Measurements from ENCODE around the gene TACR1. TPM values are rescaled to one million over a fixed set of nuclear protein-coding genes. Genes with fewer than 3 reads are reported as not detected.

The TACR1 gene, protein sequence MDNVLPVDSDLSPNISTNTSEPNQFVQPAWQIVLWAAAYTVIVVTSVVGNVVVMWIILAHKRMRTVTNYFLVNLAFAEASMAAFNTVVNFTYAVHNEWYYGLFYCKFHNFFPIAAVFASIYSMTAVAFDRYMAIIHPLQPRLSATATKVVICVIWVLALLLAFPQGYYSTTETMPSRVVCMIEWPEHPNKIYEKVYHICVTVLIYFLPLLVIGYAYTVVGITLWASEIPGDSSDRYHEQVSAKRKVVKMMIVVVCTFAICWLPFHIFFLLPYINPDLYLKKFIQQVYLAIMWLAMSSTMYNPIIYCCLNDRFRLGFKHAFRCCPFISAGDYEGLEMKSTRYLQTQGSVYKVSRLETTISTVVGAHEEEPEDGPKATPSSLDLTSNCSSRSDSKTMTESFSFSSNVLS
- total RNA-seq (2014; rRNA removed; shearing (Covaris generic)): not detected in 2 replicates

DNA sequence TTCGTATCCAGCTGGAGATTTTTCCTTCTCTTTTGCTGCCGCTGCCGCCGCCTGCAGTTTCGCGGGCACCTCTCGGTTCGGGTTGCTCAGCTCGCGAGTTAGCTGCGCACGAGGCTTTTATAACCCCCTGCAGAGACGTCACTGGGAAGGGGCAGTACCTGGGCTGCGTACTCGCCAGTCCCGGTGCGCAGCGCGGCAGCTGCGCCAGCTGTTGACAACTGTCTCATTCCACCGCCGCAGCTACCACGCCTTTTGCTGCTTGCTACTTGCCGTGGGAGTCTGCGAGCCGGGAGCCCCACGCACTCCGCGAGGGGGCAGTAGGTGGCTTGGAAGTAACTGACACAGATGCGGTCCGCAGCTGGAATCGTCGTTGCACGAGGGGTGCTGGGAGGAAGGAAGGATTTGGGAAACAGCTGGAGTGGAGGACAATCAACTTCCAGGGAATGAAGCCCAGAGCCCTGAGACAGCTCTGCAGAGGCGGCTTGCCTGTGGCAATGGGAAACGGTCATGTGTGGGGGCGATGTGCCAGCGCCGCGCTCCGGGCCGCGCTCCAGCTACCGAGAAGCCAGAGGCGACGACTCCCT lies at the start of gene TACR1:
Gene TACR1 (minus strand): TSS at position 93 of the 584 bp plus-strand sequence. CDS start 586 bp downstream, outside the sequence.

Small RNA genes within 50 kb of the gene (small RNA-seq; reads per million reads assigned to genes)
- gene MIR5000: 0.13 reads per million

Other genes starting within 250 kb of the TACR1 start
- 52.5 and 53.6 TPM in 2 replicates for gene POLE4, start 240.9 kb downstream of the TACR1 start, total RNA-seq (2014; rRNA removed; shearing (Covaris generic))

Measured in A375 (cell line).